Measurements from ENCODE around the gene MYO5B. TPM values are rescaled to one million over a fixed set of nuclear protein-coding genes. Genes with fewer than 3 reads are reported as not detected.

MYO5B gene
- total RNA-seq, 2 experiments from 2014 or later = not detected

- no peaks in the 10 kb centered on the region for H3K79me2 ChIP-seq (ENCODE audit: insufficient read depth, low read depth, low read length)
- no peak overlapping the region for H3K4me2 ChIP-seq (ENCODE audit: low read length)
- H3K36me3 ChIP-seq (ENCODE audit: insufficient read depth, low read length) = no peaks in the 10 kb centered on the region
- no peak overlapping the region for H3K4me3 ChIP-seq (ENCODE audit: low read depth, low read length, poor library complexity, severe bottlenecking)
- ChIA-PET CTCF (ENCODE audit: unreplicated experiment) (no interaction called here), POLR2A (no interaction called here)
- H3K4me1 ChIP-seq (ENCODE audit: insufficient read depth, low read length, poor library complexity, severe bottlenecking) = no peaks in the 10 kb centered on the region
- H2AFZ ChIP-seq (ENCODE audit: low read length) = no peak overlapping the region
- H3K27ac ChIP-seq (ENCODE audit: low read depth, low read length, poor library complexity, severe bottlenecking) = no peak overlapping the region
- no peaks in the 10 kb centered on the region for H3K9me2 ChIP-seq (ENCODE audit: insufficient read depth, low read length)
- TF ChIP-seq CTCF (conservative IDR thresholded peaks at IDR 0.05; ENCODE audit: low read length) = no peak
- no peak for TF ChIP-seq EZH2phosphoT487 (IDR thresholded peaks at IDR 0.05; ENCODE audit: borderline replicate concordance, low read depth, low read length)
- no TSS peak for BruUV-seq (replicated peaks)
- no peak for DNase-seq (ENCODE audit: low spot score)
- intact Hi-C loops (cut with micrococcal nuclease; ENCODE audit: unreplicated experiment) = no loop called here
- H3K9me3 ChIP-seq (ENCODE audit: low read length) = no peaks in the 10 kb centered on the region
- H4K20me1 ChIP-seq (ENCODE audit: insufficient read depth, low read length) = no peaks in the 10 kb centered on the region
Observed at GRCh38 chr18:49955263-49955662, 239.7 kb downstream of the MYO5B start.

GRCh38 chr18:49953391-49953790, 241.6 kb downstream of the MYO5B start:
- no peaks in the 10 kb centered on the region for H4K20me1 ChIP-seq (ENCODE audit: insufficient read depth, low read length)
- H3K79me2 ChIP-seq (ENCODE audit: insufficient read depth, low read depth, low read length) = no peaks in the 10 kb centered on the region
- H3K9me2 ChIP-seq (ENCODE audit: insufficient read depth, low read length) = no peaks in the 10 kb centered on the region
- H3K27ac ChIP-seq (ENCODE audit: low read depth, low read length, poor library complexity, severe bottlenecking) = no peak overlapping the region
- CTCF ChIA-PET (ENCODE audit: unreplicated experiment) = no interaction called here
- no peaks in the 10 kb centered on the region for H3K4me1 ChIP-seq (ENCODE audit: insufficient read depth, low read length, poor library complexity, severe bottlenecking)
- POLR2A ChIA-PET = no interaction called here
- DNase-seq (ENCODE audit: low spot score) = no peak
- no peak overlapping the region for H2AFZ ChIP-seq (ENCODE audit: low read length)
- TF ChIP-seq CTCF (conservative IDR thresholded peaks at IDR 0.05; ENCODE audit: low read length) (no peak), EZH2phosphoT487 (IDR thresholded peaks at IDR 0.05; ENCODE audit: borderline replicate concordance, low read depth, low read length) (no peak)
- intact Hi-C loops (cut with micrococcal nuclease; ENCODE audit: unreplicated experiment) = no loop called here
- no peaks in the 10 kb centered on the region for H3K36me3 ChIP-seq (ENCODE audit: insufficient read depth, low read length)
- no peak overlapping the region for H3K4me2 ChIP-seq (ENCODE audit: low read length)
- H3K9me3 ChIP-seq (ENCODE audit: low read length) = no peaks in the 10 kb centered on the region
- H3K4me3 ChIP-seq (ENCODE audit: low read depth, low read length, poor library complexity, severe bottlenecking) = no peak overlapping the region
- no TSS peak for BruUV-seq (replicated peaks)

GRCh38 chr18:49949951-49950395, 245.0 kb downstream of the MYO5B start:
- ChIA-PET CTCF (ENCODE audit: unreplicated experiment) (no interaction called here), POLR2A (no interaction called here)
- Histone ChIP-seq H2AFZ (ENCODE audit: low read length) (no peak overlapping the region), H3K36me3 (ENCODE audit: insufficient read depth, low read length) (no peaks in the 10 kb centered on the region), H3K4me1 (ENCODE audit: insufficient read depth, low read length, poor library complexity, severe bottlenecking) (no peaks in the 10 kb centered on the region), H3K79me2 (ENCODE audit: insufficient read depth, low read depth, low read length) (no peaks in the 10 kb centered on the region), H3K4me2 (ENCODE audit: low read length) (no peak overlapping the region), H3K4me3 (ENCODE audit: low read depth, low read length, poor library complexity, severe bottlenecking) (no peak overlapping the region), H3K9me2 (ENCODE audit: insufficient read depth, low read length) (no peaks in the 10 kb centered on the region), H3K27ac (ENCODE audit: low read depth, low read length, poor library complexity, severe bottlenecking) (no peak overlapping the region), H4K20me1 (ENCODE audit: insufficient read depth, low read length) (no peaks in the 10 kb centered on the region), H3K9me3 (ENCODE audit: low read length) (no peaks in the 10 kb centered on the region)
- intact Hi-C loops (cut with micrococcal nuclease; ENCODE audit: unreplicated experiment) = no loop called here
- TF ChIP-seq CTCF (conservative IDR thresholded peaks at IDR 0.05; ENCODE audit: low read length) (no peak), EZH2phosphoT487 (IDR thresholded peaks at IDR 0.05; ENCODE audit: borderline replicate concordance, low read depth, low read length) (no peak)
- no peak for DNase-seq (ENCODE audit: low spot score)
- BruUV-seq (replicated peaks) = no TSS peak
